Chondrocyte (in vitro differentiated cells): ENCODE data around the gene TRAPPC10. TPM values are rescaled to one million over a fixed set of nuclear protein-coding genes. Genes with fewer than 3 reads are reported as not detected.

ENCODE experiments used
- DNase-seq: peaks from one replicate; pipeline ENCODE4 v3.0.0; 2021; ENCODE audit warnings: mixed read lengths, low spot score
- H3K27ac Mint-ChIP-seq: one replicate; pipeline ENCODE4 v1.8.0; 2021; ENCODE audit warnings: mild to moderate bottlenecking, moderate library complexity, mixed read lengths; ENCODE audit not compliant: unreplicated experiment
- H3K27me3 Mint-ChIP-seq: 2 replicates; pipeline ENCODE4 v1.8.0; 2021; ENCODE audit warnings: low read depth, mixed read lengths
- H3K36me3 Mint-ChIP-seq: 2 replicates; pipeline ENCODE4 v1.8.0; 2021; ENCODE audit warnings: low read depth, mixed read lengths
- H3K4me1 Mint-ChIP-seq: 2 replicates; pipeline ENCODE4 v1.8.0; 2021; ENCODE audit warnings: low read depth, mild to moderate bottlenecking, mixed read lengths
- H3K4me3 Mint-ChIP-seq: one replicate; pipeline ENCODE4 v1.8.0; 2021; ENCODE audit warnings: mild to moderate bottlenecking, moderate library complexity, mixed read lengths; ENCODE audit not compliant: unreplicated experiment
- H3K9me3 Mint-ChIP-seq: 2 replicates; pipeline ENCODE4 v1.8.0; 2021; ENCODE audit warnings: low read depth, mixed read lengths
- CTCF ChIP-seq: fragments of 200-600 bp; sonication (generic); IDR thresholded peaks from 2 replicates; pipeline ENCODE4 v1.5.0; 2021; ENCODE audit warnings: antibody characterized with exemption, mild to moderate bottlenecking, moderate library complexity
- total RNA-seq: library from RNA; stranded (reverse); gene quantifications from 3 replicates; pipeline ENCODE4 v1.2.1, GENCODE V29; 2021

TRAPPC10 gene
- total RNA-seq, 1 donor from 2014 or later: 31.0 TPM

- no peak for TF ChIP-seq CTCF
- H3K4me3 Mint-ChIP-seq: no peak overlapping the region
- H3K4me1 Mint-ChIP-seq: peaks cover 2% of the 10 kb centered on the region
- no peak overlapping the region for H3K27ac Mint-ChIP-seq
- H3K9me3 Mint-ChIP-seq: no peaks in the 10 kb centered on the region
- H3K27me3 Mint-ChIP-seq: no peaks in the 10 kb centered on the region
- no peak for DNase-seq
- H3K36me3 Mint-ChIP-seq: peaks cover 8% of the 10 kb centered on the region
Measured at GRCh38 chr21:43983390-43983789, 28.7 kb upstream of the TRAPPC10 start.

- Mint-ChIP-seq H3K27me3 (no peaks in the 10 kb centered on the region), H3K4me3 (no peak overlapping the region), H3K4me1 (peaks cover 2% of the 10 kb centered on the region), H3K9me3 (no peaks in the 10 kb centered on the region), H3K36me3 (peaks cover 8% of the 10 kb centered on the region), H3K27ac (no peak overlapping the region)
- no peak for DNase-seq
- TF ChIP-seq CTCF: no peak
Measured at GRCh38 chr21:43983860-43984420, 28.2 kb upstream of the TRAPPC10 start.

- TF ChIP-seq CTCF: no peak
- Mint-ChIP-seq H3K27me3 (no peaks in the 10 kb centered on the region), H3K36me3 (peaks cover 8% of the 10 kb centered on the region), H3K9me3 (no peaks in the 10 kb centered on the region), H3K4me1 (no peaks in the 10 kb centered on the region), H3K4me3 (no peak overlapping the region), H3K27ac (no peak overlapping the region)
- no peak for DNase-seq
Measured at GRCh38 chr21:43984905-43985689, 27.0 kb upstream of the TRAPPC10 start.

GRCh38 chr21:43985690-43986251 lies 26.3 kb upstream of the TRAPPC10 start:
- Mint-ChIP-seq H3K27ac (no peak overlapping the region), H3K4me3 (no peak overlapping the region), H3K36me3 (peaks cover 8% of the 10 kb centered on the region), H3K27me3 (no peaks in the 10 kb centered on the region), H3K9me3 (no peaks in the 10 kb centered on the region), H3K4me1 (no peaks in the 10 kb centered on the region)
- no peak for TF ChIP-seq CTCF
- peak; percentile 72 for DNase-seq

- H3K4me3 Mint-ChIP-seq: no peak overlapping the region
- no peak overlapping the region for H3K27ac Mint-ChIP-seq
- no peak for TF ChIP-seq CTCF
- H3K9me3 Mint-ChIP-seq: no peaks in the 10 kb centered on the region
- H3K36me3 Mint-ChIP-seq: peaks cover 6% of the 10 kb centered on the region
- H3K4me1 Mint-ChIP-seq: no peaks in the 10 kb centered on the region
- DNase-seq: peak; percentile 41
- no peaks in the 10 kb centered on the region for H3K27me3 Mint-ChIP-seq
Measured at GRCh38 chr21:43986544-43987451, 25.3 kb upstream of the TRAPPC10 start.
